HL-60 (cell line): ENCODE results near the gene TMEM179.

Experiments
- DNase-seq, 2 experiments: peaks; one replicate each; pipeline ENCODE4 v3.0.0-alpha.2; 2010 to 2020; ENCODE audit warnings: low read depth in 1 of 2, low spot score in 1 of 2
- H3K27ac ChIP-seq: fragments of 250-450 bp; sonication (Bioruptor Pico); replicated peaks from 2 replicates; pipeline ENCODE4 v1.5.1; 2020; ENCODE audit warnings: mild to moderate bottlenecking, moderate library complexity
- H3K27me3 ChIP-seq: fragments of 250-450 bp; sonication (Bioruptor Pico); 2 replicates; pipeline ENCODE4 v1.5.1; 2021; ENCODE audit warnings: mild to moderate bottlenecking, moderate library complexity; ENCODE audit not compliant: insufficient read depth, poor library complexity, severe bottlenecking
- H3K4me3 ChIP-seq: replicated peaks from 2 replicates; pipeline ENCODE4 v1.5.1; 2011; ENCODE audit warnings: mild to moderate bottlenecking, control low read depth, low read length; ENCODE audit not compliant: insufficient read depth
- CTCF ChIP-seq: IDR thresholded peaks from one replicate; pipeline ENCODE4 v1.5.1; 2011; ENCODE audit warnings: low read length, control low read depth, inconsistent platforms; ENCODE audit not compliant: insufficient read depth
- GABPA ChIP-seq: IDR thresholded peaks from 2 replicates; pipeline ENCODE4 v1.6.1; 2012; ENCODE audit warnings: low read depth
- POLR2AphosphoS5 ChIP-seq: IDR thresholded peaks from 2 replicates; pipeline ENCODE4 v1.6.1; 2012; ENCODE audit warnings: low read depth
- REST ChIP-seq: IDR thresholded peaks from 2 replicates; pipeline ENCODE4 v1.6.1; 2012; ENCODE audit warnings: low read depth; ENCODE audit not compliant: insufficient replicate concordance
- SPI1 ChIP-seq: IDR thresholded peaks from 2 replicates; pipeline ENCODE4 v1.6.1; 2012; ENCODE audit warnings: low read depth, mild to moderate bottlenecking, borderline replicate concordance

TMEM179 gene

GRCh38 chr14:104547310-104547997, 57.1 kb downstream of the TMEM179 start:
- no peak overlapping the region for H3K4me3 ChIP-seq
- no peak for TF ChIP-seq SPI1
- no peak for TF ChIP-seq POLR2AphosphoS5
- TF ChIP-seq GABPA: no peak
- TF ChIP-seq REST: no peak
- no peak for DNase-seq
- no peak overlapping the region for H3K27ac ChIP-seq
- H3K27me3 ChIP-seq: no peaks in the 10 kb centered on the region

GRCh38 chr14:104546591-104547309, 57.8 kb downstream of the TMEM179 start:
- no peak overlapping the region for H3K4me3 ChIP-seq
- no peak overlapping the region for H3K27ac ChIP-seq
- no peak for TF ChIP-seq CTCF
- TF ChIP-seq GABPA: no peak
- no peak for TF ChIP-seq POLR2AphosphoS5
- TF ChIP-seq SPI1: no peak
- TF ChIP-seq REST: no peak
- H3K27me3 ChIP-seq: peaks cover 4% of the 10 kb centered on the region
- DNase-seq: no peak

GRCh38 chr14:104545942-104546501, 58.5 kb downstream of the TMEM179 start:
- TF ChIP-seq SPI1 (no peak), GABPA (no peak), POLR2AphosphoS5 (no peak), REST (no peak), CTCF (no peak)
- Histone ChIP-seq H3K27me3 (peaks cover 4% of the 10 kb centered on the region), H3K27ac (no peak overlapping the region), H3K4me3 (no peak overlapping the region)
- no peak for DNase-seq
